Hematopoietic multipotent progenitor cell treated with erythropoietin and hydrocortisone succinate and interleukin-3 and kit ligand, for 4 days (in vitro differentiated cells): ENCODE data around the gene OBP2A.
"Not testable (repeated sequence)": the region's sequence is repeated elsewhere in the genome, so short reads cannot be mapped to it uniquely, and the experiment has no call there.

ENCODE experiments used
- DNase-seq: peaks from one replicate; pipeline ENCODE4 v3.0.0-alpha.2; 2015

The OBP2A gene, protein sequence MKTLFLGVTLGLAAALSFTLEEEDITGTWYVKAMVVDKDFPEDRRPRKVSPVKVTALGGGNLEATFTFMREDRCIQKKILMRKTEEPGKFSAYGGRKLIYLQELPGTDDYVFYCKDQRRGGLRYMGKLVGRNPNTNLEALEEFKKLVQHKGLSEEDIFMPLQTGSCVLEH

DNA sequence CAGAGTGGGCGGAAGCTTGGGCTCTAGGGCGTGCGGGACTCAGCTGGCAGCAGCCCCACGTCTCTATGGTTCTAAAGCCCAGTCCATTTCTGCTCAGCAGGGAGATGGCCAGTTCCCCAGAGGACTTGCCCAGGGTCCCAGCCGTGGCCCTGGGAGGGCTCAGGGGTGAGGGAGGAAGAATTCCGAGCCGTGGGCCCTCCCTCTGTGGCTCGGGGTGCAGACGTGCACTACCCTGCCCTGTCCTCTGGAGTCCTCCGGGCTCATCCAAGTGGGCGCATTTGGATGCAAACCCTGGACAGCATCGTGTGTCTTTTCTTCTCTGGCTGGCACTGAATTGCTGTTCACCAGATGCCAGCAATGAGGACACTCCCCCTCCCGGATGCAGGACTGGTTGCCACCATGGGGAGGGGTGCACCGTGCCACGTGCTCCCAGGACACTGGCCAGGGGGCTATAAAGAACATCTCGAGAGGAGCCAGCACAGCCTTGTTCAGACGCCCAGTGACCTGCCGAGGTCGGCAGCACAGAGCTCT lies at the start of gene OBP2A:
TSS of gene OBP2A (plus strand) at position 481 of the 531 bp plus-strand sequence. CDS start 55 bp downstream, outside the sequence.
- DNase-seq = not testable (repeated sequence)

DNA sequence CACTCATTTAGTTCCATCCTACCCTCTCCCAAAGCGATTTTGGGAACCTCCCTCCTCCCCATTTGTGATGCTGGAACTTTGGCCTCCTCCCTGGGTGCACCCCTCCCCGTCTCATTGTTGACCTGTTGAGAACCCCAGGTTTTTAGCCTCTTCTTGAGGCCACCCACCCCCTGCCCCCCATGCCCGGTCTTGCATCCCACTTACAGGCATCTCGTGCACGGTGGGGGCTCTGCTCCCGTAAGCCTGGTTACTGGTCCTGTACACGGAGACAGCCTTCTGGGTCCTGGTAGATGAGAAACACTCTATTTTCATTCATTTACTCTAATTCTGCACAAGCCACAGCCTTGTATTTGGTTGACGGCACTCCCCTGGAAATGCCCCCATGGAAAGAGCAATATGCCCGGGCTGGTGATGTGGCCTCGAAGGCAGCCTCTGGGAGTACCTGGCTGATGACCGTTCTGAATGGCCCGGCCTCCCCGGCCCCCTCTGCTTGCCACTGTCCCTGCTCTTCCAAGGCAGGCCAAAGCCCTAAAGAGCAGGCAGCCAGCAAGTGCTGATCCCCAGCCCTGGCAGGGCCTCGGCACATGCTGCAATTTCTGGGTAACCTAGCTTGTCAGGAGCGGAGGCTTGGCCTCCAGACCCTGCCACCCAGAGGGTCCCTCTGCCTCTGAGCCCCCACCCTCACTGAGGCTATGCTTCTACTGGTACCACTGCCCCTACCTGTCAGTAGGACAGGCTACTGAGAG lies 47.4 kb upstream of the OBP2A start:
- no peak for DNase-seq

DNA sequence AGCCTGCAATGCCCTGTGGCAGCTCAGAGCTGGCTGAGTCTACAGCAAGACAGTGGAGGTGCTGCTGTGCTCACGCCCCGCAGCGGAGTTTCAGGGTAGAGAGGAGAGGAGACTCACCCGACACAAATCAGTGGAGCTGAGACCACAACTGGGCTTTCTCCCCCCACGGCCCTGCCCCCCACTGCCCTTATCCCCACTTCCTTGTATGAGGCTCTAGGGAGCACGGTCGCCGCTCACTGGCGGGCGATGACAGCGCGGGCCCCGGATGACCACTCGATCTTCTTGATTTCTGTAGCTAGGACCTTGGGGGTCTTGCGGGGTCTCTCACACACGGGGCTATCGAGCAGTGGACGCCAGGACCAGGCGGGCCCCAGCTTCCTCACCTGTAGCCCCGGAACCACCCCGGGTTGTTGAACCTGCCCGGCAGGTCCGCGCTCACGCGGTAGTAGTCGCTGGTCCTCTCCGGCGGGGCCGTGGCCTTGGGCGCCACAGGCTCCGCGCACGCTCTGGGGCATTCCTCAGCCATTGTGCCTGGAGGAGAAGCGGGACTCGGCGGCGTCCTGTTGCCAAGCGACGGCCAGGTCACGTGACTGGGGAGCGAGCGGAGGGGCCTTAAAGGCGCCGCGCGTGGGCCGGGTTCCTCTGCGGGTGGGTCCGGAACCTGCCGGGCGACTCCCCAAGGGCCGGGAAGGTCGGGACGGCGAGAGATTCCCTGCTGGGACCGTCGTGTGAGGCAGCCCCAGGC lies 46.4 kb upstream of the OBP2A start:
- DNase-seq = peak; percentile 93

DNA sequence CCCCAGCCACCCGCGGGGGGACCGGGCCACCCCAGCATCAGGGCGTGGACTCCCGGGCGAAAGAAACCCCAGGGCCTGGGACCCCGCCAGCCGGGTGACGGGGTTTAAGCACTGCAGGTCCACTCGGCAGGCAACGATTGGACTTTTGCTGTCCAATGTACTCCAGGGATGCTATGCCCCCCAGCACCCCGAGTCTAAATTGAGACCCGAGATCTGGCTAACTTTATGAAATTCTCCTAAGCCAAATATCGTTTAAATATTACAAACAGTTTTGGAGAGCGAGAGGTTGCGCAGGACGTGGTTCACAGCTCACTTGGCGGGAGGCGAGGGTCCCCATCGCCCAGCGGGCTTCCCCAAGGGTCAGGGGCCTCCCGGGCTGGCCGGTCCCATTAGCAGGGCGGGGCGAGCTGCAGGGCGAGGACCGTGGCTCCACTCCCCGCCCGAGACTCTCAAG lies 45.8 kb upstream of the OBP2A start:
- no peak for DNase-seq

DNA sequence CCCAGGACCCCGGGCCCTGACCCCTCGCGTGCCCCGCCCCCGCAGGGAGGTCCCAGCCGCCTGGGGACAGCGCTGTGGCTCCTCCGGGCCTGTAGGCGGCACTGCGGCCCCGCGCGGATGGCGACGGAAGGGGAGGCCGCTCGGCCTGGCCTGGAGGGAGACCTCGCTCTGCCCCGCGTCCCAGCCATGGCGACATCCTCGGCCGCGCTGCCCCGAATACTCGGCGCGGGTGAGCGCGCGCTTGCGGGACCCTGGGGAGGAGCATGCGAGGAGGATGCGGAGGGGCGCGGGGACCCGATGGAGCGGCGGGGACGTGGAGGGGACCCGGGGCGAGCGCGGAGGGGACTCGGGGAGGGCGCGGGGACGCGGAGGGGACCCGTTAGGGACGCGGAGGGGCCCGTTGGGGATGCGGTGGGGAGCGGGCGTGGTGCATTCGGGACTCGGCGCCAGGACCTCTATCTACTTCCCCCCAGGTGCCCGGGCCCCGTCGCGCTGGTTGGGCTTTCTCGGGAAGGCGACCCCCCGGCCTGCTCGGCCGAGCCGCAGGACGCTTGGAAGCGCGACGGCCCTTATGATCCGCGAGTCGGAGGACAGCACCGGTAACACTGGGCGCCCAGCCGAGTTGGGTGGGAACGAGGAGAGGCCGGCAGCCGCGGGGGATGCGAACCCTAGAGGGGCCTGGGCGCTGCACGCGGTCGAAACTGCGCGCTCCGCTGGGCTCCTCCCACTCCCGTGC lies 45.2 kb upstream of the OBP2A start, which contains the start of gene MRPS2:
TSS of gene MRPS2 (plus strand) at position 158 of the 736 bp plus-strand sequence. CDS start at position 187, 29 bp downstream.
- peak; percentile 95 for DNase-seq

DNA sequence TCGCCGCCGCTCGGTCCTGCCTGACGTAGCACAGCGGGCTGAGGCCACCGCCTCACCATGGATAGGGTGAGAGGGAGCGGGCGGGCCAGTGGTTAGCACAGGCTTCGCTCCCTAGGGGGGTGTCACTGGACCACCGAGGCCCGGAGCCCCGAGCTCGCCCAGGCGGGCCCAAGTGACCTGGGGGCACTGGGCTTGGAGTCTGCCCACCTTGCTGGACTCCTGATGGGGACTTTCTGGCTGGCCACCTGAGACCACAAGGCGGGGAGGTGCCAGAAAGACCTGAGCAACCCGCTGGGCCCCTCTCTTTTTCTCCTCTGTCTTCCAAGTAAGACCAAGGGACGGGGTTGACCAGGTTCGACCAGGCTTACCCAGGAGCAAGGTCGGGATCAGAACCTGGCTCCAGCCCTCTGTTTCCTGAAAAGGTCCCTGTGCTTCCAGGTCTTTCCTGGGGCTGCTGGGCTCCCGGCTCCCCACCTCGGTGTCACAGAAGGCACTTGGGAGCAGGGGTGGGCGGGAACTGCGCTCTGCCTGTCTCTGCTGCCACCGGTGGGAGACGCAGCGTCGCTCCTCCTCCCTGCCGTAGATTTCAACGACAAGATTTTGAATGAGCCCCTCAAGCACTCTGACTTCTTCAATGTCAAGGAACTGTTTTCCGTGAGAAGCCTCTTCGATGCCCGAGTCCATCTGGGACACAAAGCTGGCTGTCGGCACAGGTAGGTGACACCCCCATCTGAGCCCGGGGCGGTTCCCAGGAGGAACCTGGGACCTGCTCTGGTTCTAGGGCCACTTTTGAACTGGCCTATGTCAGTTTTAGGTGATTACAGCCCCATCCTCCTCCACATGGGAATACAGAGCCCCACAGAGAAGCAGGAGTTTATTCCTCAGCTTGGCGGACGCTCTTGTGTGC lies 44.4 kb upstream of the OBP2A start:
- peak; percentile 86 for DNase-seq

DNA sequence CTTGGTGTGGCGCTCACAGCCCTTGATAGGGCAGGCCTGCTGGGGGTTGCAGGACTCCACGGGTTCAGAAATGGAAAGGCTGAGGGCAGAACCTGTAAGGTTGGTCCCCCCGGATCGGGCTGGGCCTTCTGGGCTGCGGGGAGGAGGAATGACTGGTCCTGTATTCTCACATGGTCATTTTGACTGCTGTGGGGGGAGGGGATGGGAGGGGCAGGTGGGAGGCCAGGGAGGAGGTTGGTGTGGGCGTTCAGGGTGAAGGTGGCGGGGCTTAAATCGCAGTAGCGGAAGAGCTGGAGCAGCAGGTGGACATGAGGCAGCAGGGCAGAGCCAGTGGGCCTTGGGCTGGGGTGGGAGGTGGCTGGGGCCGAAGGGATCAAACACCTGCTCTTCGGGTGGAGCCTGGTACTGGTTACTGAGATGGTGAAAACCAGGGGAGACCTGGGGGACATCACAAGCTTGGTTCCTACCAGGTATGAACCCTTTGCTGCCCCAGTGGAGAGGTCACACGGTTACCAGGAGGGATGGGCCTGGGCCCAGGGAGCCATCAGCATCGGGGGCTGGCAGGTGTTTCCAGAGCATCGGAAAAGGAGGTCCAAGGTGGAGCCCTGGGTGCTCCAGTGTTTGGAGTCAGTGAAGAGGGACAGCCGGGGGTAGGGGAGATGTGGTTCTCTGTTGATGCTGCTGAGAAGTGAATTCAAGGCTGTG lies 43.6 kb upstream of the OBP2A start:
- DNase-seq = no peak

DNA sequence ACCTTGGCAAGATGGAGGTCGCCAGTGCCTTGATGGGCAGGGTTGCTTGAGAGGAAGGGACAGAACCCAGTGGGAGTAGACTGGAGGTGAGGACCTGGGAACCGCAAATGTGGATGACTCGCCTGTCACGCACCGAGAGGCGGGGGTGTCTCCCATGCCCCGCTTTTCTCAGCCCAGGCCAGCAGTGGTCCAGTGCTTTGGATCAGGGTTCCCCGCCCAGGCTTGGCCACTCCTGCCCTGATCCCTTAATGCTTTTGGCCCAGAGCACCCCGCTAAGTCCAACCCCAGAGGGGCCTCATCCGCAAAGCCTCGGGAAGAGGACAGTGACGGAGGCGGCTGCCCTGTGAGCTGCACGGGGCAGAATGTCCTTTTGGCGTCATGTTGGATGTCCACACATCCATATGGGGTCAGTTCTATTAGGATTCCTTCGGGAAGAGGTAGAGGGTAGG lies 43.0 kb upstream of the OBP2A start:
- no peak for DNase-seq

DNA sequence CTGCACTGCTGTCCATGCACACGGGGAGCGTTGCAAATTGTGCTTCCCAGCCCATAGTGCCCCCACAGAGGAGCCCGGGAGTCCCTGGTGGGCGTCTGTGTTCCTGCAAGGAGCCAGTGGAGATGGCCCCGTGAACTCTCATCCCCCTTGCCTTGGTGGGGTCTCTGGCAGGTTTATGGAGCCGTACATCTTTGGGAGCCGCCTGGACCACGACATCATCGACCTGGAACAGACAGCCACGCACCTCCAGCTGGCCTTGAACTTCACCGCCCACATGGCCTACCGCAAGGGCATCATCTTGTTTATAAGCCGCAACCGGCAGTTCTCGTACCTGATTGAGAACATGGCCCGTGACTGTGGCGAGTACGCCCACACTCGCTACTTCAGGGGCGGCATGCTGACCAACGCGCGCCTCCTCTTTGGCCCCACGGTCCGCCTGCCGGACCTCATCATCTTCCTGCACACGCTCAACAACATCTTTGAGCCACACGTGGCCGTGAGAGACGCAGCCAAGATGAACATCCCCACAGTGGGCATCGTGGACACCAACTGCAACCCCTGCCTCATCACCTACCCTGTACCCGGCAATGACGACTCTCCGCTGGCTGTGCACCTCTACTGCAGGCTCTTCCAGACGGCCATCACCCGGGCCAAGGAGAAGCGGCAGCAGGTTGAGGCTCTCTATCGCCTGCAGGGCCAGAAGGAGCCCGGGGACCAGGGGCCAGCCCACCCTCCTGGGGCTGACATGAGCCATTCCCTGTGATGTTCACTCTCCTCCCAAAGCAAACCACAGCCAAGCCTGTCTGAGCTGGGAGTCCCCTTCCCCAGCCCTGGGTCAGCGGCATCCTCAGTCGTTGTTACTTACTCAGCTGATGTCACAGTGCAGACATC lies 42.3 kb upstream of the OBP2A start:
- no peak for DNase-seq

DNA sequence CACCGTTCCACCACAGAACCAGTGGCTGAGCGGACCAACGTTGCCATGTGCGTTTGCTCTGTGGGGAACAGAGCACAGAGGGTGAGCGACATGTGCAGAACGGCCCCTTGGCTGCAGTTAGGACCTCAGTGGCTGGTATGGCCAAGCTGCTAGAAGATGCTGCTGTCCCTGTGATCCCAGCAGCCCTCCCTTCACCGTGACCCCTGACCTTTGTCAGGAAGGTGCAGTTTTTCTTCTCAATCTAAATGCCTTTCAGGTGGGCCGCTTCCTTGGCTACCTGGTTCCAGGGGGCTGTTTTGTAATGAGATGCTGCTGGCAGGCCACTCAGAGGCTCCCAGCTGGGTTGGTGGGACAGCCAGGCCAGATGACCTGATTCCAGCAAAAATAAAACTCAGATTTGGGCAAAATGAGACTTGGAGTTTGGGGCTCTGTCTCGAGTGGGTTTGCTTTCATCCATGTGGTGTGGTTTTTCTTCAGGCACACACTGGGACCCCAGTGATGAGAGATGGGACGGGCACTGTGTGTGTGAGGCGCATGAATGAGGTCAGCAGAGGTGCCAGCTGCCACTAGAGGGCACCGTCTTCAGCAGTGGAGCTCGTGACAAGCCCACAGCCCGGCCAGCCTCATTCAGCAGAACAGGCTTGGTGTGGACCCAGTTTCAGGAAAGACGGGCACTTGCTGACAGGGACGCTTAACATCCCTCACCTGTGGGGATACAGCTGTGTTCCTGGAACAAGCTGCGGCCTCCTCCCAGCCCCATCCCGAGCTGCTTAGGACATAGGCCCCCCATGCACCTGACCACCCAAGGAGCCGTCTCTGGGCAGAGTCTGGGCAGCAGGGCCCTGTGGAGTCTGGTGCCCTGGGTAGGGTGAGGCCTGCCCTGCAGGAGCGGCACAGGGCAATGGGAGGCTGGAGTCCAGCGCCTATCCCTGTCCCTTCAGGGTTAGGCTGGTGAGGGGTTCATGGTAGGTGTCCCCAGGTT lies 41.4 kb upstream of the OBP2A start:
- peak; percentile 84 for DNase-seq

DNA sequence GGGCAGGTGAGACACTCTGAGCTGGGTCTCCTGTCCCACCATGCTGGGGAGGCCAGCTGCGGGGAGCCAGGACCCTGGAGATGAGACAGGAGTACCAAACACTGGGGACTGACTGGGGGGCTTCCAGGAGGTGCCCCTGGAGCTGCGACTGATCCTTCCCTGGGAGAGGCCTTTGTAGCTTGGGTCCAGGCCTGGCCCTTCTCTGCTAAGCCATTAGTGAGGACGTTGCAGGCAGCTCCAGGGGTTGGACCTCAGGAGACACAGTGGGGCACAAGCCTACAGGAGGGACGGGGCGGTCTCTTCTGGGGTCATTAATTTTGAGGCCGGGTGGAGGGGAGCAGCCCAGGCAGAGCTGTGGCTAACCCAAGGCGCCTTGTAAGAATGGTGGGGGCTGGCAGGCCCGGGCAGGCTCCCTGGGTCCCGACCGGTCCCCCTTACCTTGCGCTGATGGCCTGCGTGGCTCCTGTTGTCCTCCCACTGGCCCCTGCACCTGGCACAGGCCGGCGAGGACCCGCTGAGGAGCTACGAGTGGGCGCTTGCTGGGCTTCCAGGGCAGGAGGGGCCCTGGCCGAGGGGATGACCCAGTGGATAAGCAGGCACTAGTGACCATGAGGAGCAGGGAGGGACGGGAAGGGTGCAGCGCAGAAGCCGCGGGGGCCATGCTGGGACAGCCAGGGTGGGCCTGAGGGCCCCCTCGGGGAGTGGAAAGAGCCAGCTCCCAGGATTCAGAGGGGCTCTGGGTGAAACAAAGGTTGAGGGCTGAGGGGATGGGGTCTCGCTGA lies 40.3 kb upstream of the OBP2A start:
- DNase-seq = no peak

DNA sequence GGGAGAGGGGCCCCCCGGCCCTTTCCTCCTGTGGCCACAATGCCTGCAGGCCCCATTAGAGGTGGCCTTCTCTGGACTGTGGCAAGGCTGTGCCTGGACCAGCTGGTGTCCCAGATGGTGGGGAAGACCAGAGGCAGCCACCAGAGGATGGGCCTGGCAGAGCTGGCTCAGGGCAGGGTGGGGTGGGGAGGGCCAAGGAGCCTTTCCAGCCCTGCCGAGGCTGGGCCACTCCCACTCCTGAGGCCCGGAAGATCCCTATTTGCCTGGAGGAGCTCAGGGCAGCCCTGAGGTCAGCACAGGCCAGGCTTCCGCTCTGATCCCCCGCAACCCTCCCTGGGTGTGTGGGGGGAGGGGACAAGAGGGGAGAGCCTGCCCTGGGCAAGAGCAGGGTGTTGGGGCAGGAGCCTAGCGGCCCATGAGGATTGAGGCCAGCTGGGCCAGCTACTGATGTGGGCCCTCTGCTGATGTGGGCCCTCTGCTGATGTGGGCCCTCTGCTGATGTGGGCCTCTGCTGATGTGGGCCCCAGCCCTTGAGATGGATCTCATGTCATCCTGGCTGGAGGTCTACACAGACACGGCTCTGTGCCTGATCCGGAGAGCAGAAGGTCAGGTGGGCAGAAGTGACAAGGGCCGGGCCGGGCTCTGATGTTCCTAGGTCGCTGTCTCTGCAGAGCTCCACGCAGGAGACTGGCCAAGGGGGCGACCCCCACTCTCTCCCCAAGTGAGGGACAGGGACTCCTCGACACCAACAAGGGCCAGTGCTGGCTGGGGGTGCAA lies 39.4 kb upstream of the OBP2A start:
- DNase-seq = no peak

DNA sequence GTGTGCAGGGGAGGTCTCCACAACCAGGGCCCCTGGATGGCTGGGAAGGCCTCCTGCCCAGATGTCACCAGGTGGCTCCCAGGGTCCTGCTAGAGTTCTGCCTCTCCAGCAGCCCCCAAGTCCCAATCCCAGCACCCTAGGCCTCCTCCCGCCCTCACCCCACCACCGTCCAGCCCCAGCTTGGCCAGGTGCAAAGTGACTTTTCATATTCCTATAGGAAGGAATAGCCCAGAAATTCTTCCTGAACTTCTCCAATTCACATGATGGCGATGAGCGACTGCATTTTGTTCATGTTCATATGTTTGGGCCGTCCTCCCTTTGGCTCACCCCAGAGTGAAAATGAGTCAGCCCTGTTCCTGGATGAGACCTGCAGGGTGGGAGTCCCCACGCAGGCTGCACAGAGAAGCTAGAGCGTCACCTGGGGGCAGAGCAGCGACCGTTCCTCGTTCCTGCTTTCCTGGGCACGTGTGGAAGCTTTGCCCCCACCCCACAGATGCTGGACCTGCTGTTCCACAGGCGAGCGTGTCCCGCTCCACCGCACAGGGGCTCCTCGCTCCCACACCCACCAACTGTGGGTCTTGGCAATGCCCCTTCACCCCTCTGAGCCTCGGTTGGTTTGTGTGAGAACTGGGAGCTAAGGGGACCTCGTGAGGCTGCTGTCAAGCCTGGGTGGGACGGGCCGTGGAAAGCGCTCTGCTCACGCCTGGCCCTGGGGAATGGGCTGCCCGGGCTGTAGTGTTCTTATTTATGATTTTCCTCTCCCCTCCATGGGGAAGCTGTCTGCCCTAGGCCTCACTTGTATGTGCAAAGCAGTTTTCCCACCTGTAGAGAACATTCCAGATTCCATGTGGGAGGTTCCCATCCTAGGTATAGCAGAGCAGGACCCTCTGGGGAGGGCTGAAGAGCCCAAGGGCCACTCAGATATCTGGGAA lies 38.6 kb upstream of the OBP2A start:
- no peak for DNase-seq

DNA sequence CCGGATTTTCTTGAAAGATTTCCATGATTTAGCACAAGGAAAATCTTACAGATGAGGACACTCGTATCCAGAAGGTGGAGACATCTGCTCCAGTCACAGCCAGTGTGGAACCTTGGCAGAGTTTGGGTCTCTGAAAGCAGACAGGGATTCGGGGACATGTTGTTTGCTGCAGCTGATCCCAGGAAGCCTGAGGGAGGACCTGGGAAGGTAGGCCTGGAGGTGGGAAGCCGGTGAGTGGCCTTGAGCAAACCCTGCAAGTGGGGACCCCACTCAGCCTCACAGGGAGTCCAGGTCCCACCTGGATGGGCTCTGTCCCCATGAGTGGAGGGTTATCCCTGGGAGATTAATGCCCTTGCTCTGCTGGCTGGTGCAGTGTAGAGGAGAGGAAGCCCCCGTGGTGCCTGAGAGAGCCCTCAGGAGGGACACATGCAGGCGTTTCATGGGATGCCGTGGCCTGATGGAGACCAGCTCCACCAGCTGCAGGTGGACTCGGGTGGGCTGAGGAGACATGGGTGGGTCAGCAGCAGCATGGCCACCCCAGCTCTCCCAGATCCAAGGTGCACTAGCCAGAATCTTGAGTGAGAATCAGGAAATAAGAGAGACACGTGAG lies 37.6 kb upstream of the OBP2A start:
- no peak for DNase-seq

DNA sequence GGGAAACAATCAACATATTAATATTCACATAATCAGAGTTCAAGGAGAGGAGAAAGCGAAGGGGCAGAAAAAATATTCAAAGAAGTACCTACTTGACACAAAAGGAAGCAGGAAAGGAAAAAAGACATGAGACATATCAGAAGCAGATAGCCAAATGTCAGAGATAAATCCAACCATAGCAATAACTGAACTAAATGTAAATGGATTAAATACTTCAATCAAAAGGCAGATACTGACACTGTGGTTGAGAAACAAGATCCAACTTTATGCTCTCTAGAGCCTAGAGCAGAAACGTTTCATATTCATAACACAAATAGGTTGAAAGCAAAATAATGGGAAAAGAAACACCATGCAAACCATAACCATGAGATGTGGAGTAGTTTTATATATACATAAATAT lies 36.5 kb upstream of the OBP2A start:
- no peak for DNase-seq
